ENCODE measurements around the gene SPC24.

GRCh38 chr19:11137542-11138384 is 17.8 kb downstream of the SPC24 start:
- TF ChIP-seq REST (IDR thresholded peaks at IDR 0.05; ENCODE audit: insufficient read depth in 1 of 2, low read depth in 2 of 2, low read length in 1 of 2) = no peak
- TF ChIP-seq CTCF (IDR thresholded peaks at IDR 0.05) = peak; percentile 82
- peak; percentile 81 for TF ChIP-seq POLR2AphosphoS5 (IDR thresholded peaks at IDR 0.05; ENCODE audit: low read depth, low read length)

All from Panc1 (cell line).